Ammon's horn (tissue), 1 donor: ENCODE measurements around the gene KAT5.
"Not testable (repeated sequence)": the region's sequence is repeated elsewhere in the genome, so short reads cannot be mapped to it uniquely, and the experiment has no call there.

Experiments
- DNase-seq: peaks from one replicate; pipeline ENCODE4 v3.0.0-alpha.2; 2016; ENCODE audit warnings: low spot score

Gene KAT5

GRCh38 chr11:65709661-65710060, 2.4 kb upstream of the KAT5 start:
- no peak for DNase-seq

- DNase-seq: no peak
Measured at GRCh38 chr11:65710421-65710820, 1.6 kb upstream of the KAT5 start.

- no peak for DNase-seq
Measured at GRCh38 chr11:65712633-65713076, 603 bp downstream of the KAT5 start.

GRCh38 chr11:65713212-65713969, 1.3 kb downstream of the KAT5 start:
- no peak for DNase-seq

GRCh38 chr11:65714433-65714832, 2.4 kb downstream of the KAT5 start:
- DNase-seq: no peak

GRCh38 chr11:65716302-65716701, 4.2 kb downstream of the KAT5 start:
- DNase-seq: no peak

GRCh38 chr11:65716774-65717405, 4.8 kb downstream of the KAT5 start:
- no peak for DNase-seq

GRCh38 chr11:65717906-65718305, 5.9 kb downstream of the KAT5 start:
- no peak for DNase-seq

GRCh38 chr11:65718531-65718930, 6.5 kb downstream of the KAT5 start:
- no peak for DNase-seq

- DNase-seq: no peak
Measured at GRCh38 chr11:65718964-65719492, 7.0 kb downstream of the KAT5 start.

- DNase-seq: peak; percentile 18
Measured at GRCh38 chr11:65719871-65720210, 7.8 kb downstream of the KAT5 start.

- peak; percentile 93 for DNase-seq
Measured at GRCh38 chr11:65720211-65720934, 8.3 kb downstream of the KAT5 start, which contains the start of gene RNASEH2C. Gene RNASEH2C, minus strand, starts transcription at chr11:65720798. Its CDS starts 40 bp downstream, at chr11:65720758.

- DNase-seq: no peak
Measured at GRCh38 chr11:65722261-65722660, 10.2 kb downstream of the KAT5 start.

- DNase-seq: no peak
Measured at GRCh38 chr11:65726660-65727059, 14.6 kb downstream of the KAT5 start.

GRCh38 chr11:65727865-65728264, 15.8 kb downstream of the KAT5 start:
- DNase-seq: no peak

GRCh38 chr11:65730461-65730860, 18.4 kb downstream of the KAT5 start:
- DNase-seq: no peak

GRCh38 chr11:65735111-65735510, 23.1 kb downstream of the KAT5 start:
- not testable (repeated sequence) for DNase-seq

- DNase-seq: no peak
Measured at GRCh38 chr11:65736810-65737209, 24.8 kb downstream of the KAT5 start.

GRCh38 chr11:65739022-65739421, 27.0 kb downstream of the KAT5 start:
- no peak for DNase-seq

GRCh38 chr11:65741185-65741584, 29.1 kb downstream of the KAT5 start:
- DNase-seq: no peak

- no peak for DNase-seq
Measured at GRCh38 chr11:65742353-65742752, 30.3 kb downstream of the KAT5 start.

GRCh38 chr11:65743681-65744025, 31.6 kb downstream of the KAT5 start:
- DNase-seq: no peak
